ENCODE data around the gene C1D. TPM values are rescaled to one million over a fixed set of nuclear protein-coding genes. Genes with fewer than 3 reads are reported as not detected.

Gene C1D
- total RNA-seq, 1 experiment from 2014 or later, result 21.1 TPM

DNA sequence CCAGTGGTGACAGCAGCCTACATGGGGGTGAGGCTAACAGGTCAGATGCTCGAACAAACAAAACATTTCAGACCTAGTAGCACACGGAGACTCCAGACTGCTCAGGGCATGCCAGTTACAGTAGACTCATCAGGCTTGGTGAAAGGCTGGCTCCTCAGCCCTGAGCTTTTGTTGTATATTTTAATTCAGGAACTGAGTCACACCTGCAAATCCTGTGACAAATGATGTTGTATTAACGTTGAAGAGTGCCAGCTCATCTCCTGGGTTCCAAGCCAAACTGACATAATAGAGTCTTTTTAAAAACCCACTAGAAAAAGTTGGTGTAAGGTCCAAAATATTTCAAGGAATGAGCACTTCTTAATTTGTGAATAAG, 65.3 kb downstream of the C1D start (continued):
- TF ChIP-seq, protein P1, sequence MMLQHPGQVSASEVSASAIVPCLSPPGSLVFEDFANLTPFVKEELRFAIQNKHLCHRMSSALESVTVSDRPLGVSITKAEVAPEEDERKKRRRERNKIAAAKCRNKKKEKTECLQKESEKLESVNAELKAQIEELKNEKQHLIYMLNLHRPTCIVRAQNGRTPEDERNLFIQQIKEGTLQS (IDR thresholded peaks at IDR 0.05), result no peak
- no peak for TF ChIP-seq CEBPB (IDR thresholded peaks at IDR 0.05; ENCODE audit: low read depth)
- TF ChIP-seq EGR1 (IDR thresholded peaks at IDR 0.05; ENCODE audit: low read depth), result no peak

DNA sequence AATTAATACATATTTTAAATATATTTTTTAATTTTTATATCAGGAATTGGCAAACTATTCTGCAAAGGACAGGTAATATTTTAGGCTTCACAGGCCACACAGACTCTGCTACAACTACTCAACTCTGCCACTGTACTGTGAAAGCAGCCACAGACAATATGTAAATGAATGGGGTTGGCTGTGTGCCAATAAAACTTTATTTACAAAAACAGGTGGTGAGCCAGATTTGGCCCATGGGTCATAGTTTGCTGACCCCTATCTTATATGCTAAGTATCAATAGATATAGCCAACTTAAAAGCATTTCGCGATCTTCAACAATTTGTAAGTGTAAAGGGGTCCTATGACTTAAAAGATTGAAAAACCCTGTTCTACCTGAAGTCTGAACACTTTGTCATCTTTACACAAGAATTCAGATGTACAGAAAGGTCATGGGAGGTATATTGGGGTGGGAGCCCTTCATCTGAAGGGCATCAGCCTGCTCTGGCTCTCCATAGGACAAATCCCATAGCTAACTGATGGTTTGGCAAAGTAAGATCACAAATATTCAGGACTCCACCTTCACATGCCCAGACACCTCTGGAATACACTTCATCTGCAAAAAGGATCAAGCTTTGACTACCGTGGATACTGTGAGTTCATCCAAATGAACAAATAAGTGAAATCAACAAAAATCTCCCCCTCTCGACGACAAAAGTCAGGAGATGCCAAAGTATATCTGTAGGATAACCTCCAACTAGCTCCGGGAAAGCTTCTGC, 65.9 kb downstream of the C1D start:
- H3K27ac ChIP-seq (ENCODE audit: low read depth, low read length), result no peak overlapping the region
- H3K79me2 ChIP-seq (ENCODE audit: insufficient read depth, low read length), result no peaks in the 10 kb centered on the region
- intact Hi-C loops (cut with micrococcal nuclease), result no loop called here
- DNase-seq (ENCODE audit: low read depth, low spot score) (no peak), ATAC-seq (no peak)
- no TSS peak for BruUV-seq (replicated peaks)
- H3K36me3 ChIP-seq (ENCODE audit: control insufficient read depth in 1 of 2, insufficient read depth in 2 of 2, low read length in 2 of 2), result no peaks in the 10 kb centered on the region
- ChIA-PET POLR2A (no interaction called here), RAD21 (ENCODE audit: low non-redundant PET in 1 of 2, low total read pairs in 2 of 2, uncharacterized antibody in 2 of 2, unreplicated experiment in 2 of 2) (no interaction called here), CTCF (no interaction called here)
- no peaks in the 10 kb centered on the region for H3K4me1 ChIP-seq (ENCODE audit: control insufficient read depth in 1 of 2, insufficient read depth in 2 of 2, low read length in 2 of 2)
- no peaks in the 10 kb centered on the region for H3K9me3 ChIP-seq (ENCODE audit: control insufficient read depth in 1 of 2, insufficient read depth in 1 of 2, low read depth in 1 of 2, low read length in 2 of 2)
- peaks cover 12% of the 10 kb centered on the region; the same call in 1 of the 2 replicates for H3K27me3 ChIP-seq (ENCODE audit: insufficient read depth, low read length)
- no peak overlapping the region for H3K4me3 ChIP-seq (replicated peaks in 1 of 2; ENCODE audit: low read depth in 1 of 2, low read length in 2 of 2)
- H4K20me1 ChIP-seq (ENCODE audit: insufficient read depth), result no peaks in the 10 kb centered on the region
- no peaks in the 10 kb centered on the region for H3K9me2 ChIP-seq (ENCODE audit: insufficient read depth)
- H2AFZ ChIP-seq (ENCODE audit: low read depth, low read length, poor library complexity, severe bottlenecking), result no peak overlapping the region
- H3K4me2 ChIP-seq (ENCODE audit: low read length), result no peak overlapping the region
- no peak overlapping the region for H3K9ac ChIP-seq (ENCODE audit: low read length)
- TF ChIP-seq ELF1 (IDR thresholded peaks at IDR 0.05; ENCODE audit: borderline replicate concordance, low read depth) (no peak), FOSL1 (IDR thresholded peaks at IDR 0.05; ENCODE audit: low read depth) (no peak), JUND (IDR thresholded peaks at IDR 0.05) (no peak), RAD21 (IDR thresholded peaks at IDR 0.05; ENCODE audit: low read depth) (no peak), POLR2A (IDR thresholded peaks at IDR 0.05; ENCODE audit: borderline replicate concordance, extremely low read depth, insufficient read depth, insufficient read length) (no peak), SP1 (IDR thresholded peaks at IDR 0.05; ENCODE audit: low read depth) (no peak), POLR2AphosphoS5 (IDR thresholded peaks at IDR 0.05; ENCODE audit: low read depth, low read length) (no peak), ZFX (IDR thresholded peaks at IDR 0.05) (no peak), EGR1 (IDR thresholded peaks at IDR 0.05; ENCODE audit: low read depth) (no peak), EZH2phosphoT487 (IDR thresholded peaks at IDR 0.05; ENCODE audit: borderline replicate concordance) (no peak), SIN3A (IDR thresholded peaks at IDR 0.05; ENCODE audit: low read depth) (no peak), SRF (IDR thresholded peaks at IDR 0.05; ENCODE audit: low read depth) (no peak), CBX3 (IDR thresholded peaks at IDR 0.05; ENCODE audit: low read depth) (no peak), ZNF274 (IDR thresholded peaks at IDR 0.05; ENCODE audit: low read depth, low read length) (no peak)
- TF ChIP-seq, protein P2, sequence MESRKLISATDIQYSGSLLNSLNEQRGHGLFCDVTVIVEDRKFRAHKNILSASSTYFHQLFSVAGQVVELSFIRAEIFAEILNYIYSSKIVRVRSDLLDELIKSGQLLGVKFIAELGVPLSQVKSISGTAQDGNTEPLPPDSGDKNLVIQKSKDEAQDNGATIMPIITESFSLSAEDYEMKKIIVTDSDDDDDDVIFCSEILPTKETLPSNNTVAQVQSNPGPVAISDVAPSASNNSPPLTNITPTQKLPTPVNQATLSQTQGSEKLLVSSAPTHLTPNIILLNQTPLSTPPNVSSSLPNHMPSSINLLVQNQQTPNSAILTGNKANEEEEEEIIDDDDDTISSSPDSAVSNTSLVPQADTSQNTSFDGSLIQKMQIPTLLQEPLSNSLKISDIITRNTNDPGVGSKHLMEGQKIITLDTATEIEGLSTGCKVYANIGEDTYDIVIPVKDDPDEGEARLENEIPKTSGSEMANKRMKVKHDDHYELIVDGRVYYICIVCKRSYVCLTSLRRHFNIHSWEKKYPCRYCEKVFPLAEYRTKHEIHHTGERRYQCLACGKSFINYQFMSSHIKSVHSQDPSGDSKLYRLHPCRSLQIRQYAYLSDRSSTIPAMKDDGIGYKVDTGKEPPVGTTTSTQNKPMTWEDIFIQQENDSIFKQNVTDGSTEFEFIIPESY (IDR thresholded peaks at IDR 0.05; ENCODE audit: extremely low read depth, insufficient replicate concordance, low read length), result no peak
- TF ChIP-seq, protein P3, sequence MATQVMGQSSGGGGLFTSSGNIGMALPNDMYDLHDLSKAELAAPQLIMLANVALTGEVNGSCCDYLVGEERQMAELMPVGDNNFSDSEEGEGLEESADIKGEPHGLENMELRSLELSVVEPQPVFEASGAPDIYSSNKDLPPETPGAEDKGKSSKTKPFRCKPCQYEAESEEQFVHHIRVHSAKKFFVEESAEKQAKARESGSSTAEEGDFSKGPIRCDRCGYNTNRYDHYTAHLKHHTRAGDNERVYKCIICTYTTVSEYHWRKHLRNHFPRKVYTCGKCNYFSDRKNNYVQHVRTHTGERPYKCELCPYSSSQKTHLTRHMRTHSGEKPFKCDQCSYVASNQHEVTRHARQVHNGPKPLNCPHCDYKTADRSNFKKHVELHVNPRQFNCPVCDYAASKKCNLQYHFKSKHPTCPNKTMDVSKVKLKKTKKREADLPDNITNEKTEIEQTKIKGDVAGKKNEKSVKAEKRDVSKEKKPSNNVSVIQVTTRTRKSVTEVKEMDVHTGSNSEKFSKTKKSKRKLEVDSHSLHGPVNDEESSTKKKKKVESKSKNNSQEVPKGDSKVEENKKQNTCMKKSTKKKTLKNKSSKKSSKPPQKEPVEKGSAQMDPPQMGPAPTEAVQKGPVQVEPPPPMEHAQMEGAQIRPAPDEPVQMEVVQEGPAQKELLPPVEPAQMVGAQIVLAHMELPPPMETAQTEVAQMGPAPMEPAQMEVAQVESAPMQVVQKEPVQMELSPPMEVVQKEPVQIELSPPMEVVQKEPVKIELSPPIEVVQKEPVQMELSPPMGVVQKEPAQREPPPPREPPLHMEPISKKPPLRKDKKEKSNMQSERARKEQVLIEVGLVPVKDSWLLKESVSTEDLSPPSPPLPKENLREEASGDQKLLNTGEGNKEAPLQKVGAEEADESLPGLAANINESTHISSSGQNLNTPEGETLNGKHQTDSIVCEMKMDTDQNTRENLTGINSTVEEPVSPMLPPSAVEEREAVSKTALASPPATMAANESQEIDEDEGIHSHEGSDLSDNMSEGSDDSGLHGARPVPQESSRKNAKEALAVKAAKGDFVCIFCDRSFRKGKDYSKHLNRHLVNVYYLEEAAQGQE (IDR thresholded peaks at IDR 0.05; ENCODE audit: low read depth), result no peak
- TF ChIP-seq, protein P4, sequence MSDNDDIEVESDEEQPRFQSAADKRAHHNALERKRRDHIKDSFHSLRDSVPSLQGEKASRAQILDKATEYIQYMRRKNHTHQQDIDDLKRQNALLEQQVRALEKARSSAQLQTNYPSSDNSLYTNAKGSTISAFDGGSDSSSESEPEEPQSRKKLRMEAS (IDR thresholded peaks at IDR 0.05), result no peak
- TF ChIP-seq, protein P1 (IDR thresholded peaks at IDR 0.05), result no peak
